Measurements from ENCODE around the gene ZNF564. TPM values are rescaled to one million over a fixed set of nuclear protein-coding genes. Genes with fewer than 3 reads are reported as not detected.

ZNF564 gene
- total and polyA plus RNA-seq, 10 of the 15 experiments (the other 5 are each of a cell fraction or from before 2014, with no cell fraction given): 1.5 to 8.9 (median 5.4) TPM

GRCh38 chr19:12527034-12527836, 24.0 kb downstream of the ZNF564 start (continued):
- no peak for TF ChIP-seq POLR2AphosphoS5 (IDR thresholded peaks at IDR 0.05; ENCODE audit: low read length)
- TF ChIP-seq, protein P1, sequence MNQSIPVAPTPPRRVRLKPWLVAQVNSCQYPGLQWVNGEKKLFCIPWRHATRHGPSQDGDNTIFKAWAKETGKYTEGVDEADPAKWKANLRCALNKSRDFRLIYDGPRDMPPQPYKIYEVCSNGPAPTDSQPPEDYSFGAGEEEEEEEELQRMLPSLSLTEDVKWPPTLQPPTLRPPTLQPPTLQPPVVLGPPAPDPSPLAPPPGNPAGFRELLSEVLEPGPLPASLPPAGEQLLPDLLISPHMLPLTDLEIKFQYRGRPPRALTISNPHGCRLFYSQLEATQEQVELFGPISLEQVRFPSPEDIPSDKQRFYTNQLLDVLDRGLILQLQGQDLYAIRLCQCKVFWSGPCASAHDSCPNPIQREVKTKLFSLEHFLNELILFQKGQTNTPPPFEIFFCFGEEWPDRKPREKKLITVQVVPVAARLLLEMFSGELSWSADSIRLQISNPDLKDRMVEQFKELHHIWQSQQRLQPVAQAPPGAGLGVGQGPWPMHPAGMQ (IDR thresholded peaks at IDR 0.05; ENCODE audit: borderline replicate concordance): no peak
- no peak for TF ChIP-seq POU2F2 (IDR thresholded peaks at IDR 0.05; ENCODE audit: borderline replicate concordance, low read depth, low read length)
- TF ChIP-seq TARDBP (IDR thresholded peaks at IDR 0.05; ENCODE audit: borderline replicate concordance): no peak
- TF ChIP-seq ETV6 (conservative IDR thresholded peaks at IDR 0.05 in 1 of 2, IDR thresholded peaks at IDR 0.05 in 1 of 2; ENCODE audit: borderline replicate concordance in 1 of 2, low read depth in 1 of 2): no peak
- TF ChIP-seq SKIL (IDR thresholded peaks at IDR 0.05; ENCODE audit: low read depth, poor library complexity, severe bottlenecking): peak; percentile 68
- TF ChIP-seq TCF12 (IDR thresholded peaks at IDR 0.05; ENCODE audit: low read depth, low read length): 0 out of 2 replicates have a peak, but pooled peaks have one; percentile 11
- no peak for TF ChIP-seq PAX5 (IDR thresholded peaks at IDR 0.05; ENCODE audit: borderline replicate concordance, low read depth, low read length)

Data from GM12878 (cell line).